Mesenteric fat pad (tissue), 1 donor: ENCODE data around the gene MYBBP1A. TPM values are rescaled to one million over a fixed set of nuclear protein-coding genes. Genes with fewer than 3 reads are reported as not detected.
"Not testable (repeated sequence)": the region's sequence is repeated elsewhere in the genome, so short reads cannot be mapped to it uniquely, and the experiment has no call there.

Experiments
- DNase-seq: peaks from one replicate; pipeline ENCODE4 v3.0.0-alpha.2; 2020; ENCODE audit warnings: low spot score
- long read RNA-seq: library from polyadenylated mRNA; unstranded; transcript quantifications from one replicate; pipeline ENCODE4 v2.0.0, GENCODE V29; 2020
- total RNA-seq: library from RNA; stranded (reverse); fragmentation: NEBNext Ultra II Directional; extraction: Animal tissue kit (Norgen Biotek cat#: 25700); gene quantifications from one replicate; pipeline ENCODE4 v1.2.1, GENCODE V29; 2021
- donor health status: DM: yes; HTN: yes; CAD: no.

MYBBP1A gene, protein sequence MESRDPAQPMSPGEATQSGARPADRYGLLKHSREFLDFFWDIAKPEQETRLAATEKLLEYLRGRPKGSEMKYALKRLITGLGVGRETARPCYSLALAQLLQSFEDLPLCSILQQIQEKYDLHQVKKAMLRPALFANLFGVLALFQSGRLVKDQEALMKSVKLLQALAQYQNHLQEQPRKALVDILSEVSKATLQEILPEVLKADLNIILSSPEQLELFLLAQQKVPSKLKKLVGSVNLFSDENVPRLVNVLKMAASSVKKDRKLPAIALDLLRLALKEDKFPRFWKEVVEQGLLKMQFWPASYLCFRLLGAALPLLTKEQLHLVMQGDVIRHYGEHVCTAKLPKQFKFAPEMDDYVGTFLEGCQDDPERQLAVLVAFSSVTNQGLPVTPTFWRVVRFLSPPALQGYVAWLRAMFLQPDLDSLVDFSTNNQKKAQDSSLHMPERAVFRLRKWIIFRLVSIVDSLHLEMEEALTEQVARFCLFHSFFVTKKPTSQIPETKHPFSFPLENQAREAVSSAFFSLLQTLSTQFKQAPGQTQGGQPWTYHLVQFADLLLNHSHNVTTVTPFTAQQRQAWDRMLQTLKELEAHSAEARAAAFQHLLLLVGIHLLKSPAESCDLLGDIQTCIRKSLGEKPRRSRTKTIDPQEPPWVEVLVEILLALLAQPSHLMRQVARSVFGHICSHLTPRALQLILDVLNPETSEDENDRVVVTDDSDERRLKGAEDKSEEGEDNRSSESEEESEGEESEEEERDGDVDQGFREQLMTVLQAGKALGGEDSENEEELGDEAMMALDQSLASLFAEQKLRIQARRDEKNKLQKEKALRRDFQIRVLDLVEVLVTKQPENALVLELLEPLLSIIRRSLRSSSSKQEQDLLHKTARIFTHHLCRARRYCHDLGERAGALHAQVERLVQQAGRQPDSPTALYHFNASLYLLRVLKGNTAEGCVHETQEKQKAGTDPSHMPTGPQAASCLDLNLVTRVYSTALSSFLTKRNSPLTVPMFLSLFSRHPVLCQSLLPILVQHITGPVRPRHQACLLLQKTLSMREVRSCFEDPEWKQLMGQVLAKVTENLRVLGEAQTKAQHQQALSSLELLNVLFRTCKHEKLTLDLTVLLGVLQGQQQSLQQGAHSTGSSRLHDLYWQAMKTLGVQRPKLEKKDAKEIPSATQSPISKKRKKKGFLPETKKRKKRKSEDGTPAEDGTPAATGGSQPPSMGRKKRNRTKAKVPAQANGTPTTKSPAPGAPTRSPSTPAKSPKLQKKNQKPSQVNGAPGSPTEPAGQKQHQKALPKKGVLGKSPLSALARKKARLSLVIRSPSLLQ (N-terminal part only)
- total RNA-seq, result 54.0 TPM
- long read RNA-seq, partial matches to known transcripts, result 24 of 41 reads
- long read RNA-seq, other reads (novel, unspliced or antisense), result 12 of 41 reads

DNA sequence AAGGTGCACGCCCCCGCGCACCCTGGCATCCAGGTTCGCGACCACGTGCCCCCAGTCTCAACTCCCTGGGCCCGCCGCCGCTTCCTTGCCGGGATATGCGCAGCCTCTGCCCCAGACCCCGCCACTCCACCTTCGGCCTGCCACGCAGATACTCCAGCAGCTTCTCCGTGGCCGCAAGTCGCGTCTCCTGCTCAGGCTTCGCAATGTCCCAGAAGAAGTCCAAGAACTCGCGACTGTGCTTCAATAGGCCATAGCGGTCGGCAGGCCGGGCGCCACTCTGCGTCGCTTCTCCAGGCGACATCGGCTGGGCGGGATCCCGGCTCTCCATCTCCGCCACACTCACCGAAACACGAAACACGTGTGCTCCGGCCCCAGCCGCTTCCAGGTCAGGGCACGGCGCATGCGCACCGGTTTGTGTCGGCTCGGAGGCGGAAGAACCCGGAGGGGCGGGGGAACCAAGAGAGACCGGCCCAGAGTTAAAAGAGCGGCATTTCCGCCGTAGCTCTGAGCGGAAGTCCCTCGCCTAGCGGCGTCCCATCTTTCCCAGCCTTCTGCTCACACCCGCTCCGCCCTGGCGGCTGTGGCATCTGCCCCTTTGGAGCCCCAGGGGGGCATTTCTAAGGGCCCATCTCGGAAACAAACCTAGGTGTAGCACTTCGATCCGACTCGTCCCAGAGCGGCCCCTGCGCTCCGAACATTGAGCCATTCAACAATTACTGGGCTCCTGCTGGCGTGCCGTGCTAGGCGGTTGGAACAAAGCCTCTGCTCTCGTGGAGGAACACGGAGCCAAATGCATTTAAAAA, at the start of gene MYBBP1A:
Gene MYBBP1A (minus strand): TSS at position 388 of the 803 bp plus-strand sequence. CDS start 60 bp downstream, at position 328.
- DNase-seq, result peak; percentile 99

DNA sequence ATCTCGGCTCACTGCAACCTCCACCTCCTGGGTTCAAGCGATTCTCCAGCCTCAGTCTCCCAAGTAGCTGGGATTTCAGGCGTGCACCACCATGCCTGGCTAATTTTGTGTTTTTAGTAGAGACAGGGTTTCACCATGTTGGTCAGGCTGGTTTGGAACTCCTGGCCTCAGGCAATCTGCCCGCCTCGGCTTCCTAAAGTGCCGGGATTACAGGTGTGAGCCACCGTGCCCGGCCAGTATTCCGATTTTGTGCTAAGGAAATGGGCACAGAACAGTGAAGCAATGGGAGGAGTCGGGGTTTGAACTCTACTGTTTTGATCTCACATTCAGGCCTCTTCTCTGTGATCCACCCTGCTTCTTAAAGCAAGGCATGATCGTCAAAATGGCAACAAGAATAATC, 49.6 kb upstream of the MYBBP1A start:
- not testable (repeated sequence) for DNase-seq

DNA sequence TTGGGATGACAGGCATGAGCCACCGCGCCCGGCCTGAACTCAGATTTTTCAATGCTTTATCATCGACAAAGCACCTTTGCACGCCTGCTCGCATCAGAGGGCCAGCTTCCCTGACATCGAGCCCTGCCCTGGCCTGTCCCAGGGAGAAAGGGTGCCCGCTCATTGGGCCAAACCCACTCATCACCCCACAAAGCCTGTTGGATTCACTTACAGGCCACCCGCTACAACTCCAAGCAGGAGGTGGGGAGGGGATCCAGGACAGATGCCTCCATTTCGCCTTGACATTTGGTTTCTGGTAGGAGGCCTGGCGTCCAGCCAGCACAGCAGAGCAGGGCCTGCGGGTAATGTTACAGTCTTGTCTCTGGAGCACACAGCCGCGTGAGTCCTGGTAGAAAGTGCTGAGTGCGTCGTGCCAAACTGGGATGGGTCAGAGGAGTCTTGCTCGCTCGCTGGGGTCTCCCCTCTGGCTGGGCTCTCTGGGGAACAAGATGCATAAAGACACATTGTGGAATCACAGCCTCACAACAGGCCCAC, 49.0 kb upstream of the MYBBP1A start:
- DNase-seq, result no peak

DNA sequence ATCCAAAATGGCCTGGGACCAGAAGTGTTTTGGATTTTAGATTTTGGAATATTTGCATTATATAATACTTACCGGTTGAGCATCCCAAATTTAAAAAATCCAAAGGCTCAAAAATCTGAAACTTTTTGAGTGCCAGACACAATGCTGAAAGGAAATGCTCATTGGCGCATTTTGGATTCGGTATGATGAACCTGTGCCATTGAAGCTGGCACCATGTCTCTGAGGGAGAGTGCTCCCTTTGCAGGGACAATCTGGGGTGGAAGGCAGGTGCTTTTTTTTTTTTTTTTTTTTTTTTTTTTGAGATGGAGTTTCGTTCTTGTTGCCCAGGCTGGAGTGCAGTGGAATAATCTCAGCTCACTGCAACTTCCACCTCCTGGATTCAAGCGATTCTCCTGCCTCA, 46.9 kb upstream of the MYBBP1A start:
- no peak for DNase-seq

DNA sequence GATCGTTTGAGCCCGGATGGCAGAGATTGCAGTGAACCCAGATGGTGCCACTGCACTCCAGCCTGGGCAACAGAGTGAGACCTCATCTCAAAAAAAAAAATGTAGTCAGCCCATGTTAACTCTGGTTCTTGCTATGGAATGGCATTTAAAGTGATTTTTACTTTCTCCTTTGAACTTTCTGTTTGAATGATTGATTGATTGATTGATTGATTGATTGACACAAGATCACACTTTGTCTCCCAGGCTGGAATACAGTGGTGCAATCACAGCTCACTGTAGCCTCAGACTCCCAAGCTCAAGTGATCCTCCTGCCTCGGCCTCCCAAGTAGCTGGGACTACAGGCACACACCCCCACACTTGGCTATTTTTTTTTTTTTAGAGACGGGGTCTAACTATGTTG, 46.1 kb upstream of the MYBBP1A start:
- no peak for DNase-seq

DNA sequence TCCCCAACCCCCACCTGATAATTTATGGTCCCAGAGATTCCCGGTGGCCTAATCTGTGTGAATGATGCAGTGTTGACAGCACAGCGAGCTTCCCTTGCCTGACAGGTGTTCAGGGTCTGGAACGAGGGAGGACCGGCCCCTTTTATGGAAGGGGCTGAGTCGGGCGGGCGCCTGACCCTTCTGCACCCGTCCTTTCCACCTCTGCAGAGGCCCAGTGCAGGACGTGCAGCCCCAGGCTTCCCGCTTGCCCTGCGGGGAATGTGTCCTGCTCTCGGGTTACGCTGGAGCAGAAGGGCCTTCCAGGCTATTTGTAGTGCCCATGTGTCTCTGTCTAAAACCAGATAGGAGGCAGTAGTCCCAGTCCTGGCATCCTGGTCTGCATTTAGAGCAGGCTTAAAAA, 45.4 kb upstream of the MYBBP1A start:
- DNase-seq, result no peak

DNA sequence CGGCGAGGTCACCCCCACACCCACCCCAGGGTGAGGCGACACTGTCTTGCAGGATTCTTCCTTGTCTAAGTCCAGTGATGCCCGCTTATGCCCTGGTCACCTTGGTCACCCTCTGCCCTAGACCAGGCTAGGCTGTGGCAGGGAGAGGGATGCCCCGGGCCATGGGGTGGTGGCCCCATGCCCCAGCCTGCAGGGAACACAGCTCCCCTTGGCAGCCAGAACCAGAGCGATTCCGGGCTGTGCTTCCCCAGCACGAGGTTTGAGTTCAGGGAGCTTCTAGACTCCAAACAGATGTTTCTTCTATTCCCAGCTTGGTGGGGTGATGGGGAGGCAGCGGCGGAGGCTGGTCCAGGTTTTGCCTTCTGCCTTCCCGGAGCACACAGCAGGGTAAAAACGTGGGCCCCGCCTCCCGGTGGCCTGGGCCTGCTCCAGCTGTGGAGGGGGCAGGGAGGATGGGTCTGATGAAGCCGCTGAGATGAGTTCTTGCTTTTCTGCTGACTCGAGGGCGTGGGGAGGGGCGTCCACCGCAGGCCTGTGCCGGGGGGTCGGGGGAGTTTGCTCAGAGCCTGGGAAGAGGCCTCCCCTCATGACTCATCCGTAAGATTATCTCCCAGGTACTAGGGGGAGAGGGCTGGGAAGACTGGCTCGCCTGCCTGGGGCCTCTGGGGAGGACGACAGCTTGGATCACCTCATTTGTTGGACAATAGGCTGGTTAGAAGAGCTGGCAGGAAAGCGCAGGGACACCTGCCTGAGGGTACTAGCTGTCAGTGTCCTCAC, 44.5 kb upstream of the MYBBP1A start:
- no peak for DNase-seq

DNA sequence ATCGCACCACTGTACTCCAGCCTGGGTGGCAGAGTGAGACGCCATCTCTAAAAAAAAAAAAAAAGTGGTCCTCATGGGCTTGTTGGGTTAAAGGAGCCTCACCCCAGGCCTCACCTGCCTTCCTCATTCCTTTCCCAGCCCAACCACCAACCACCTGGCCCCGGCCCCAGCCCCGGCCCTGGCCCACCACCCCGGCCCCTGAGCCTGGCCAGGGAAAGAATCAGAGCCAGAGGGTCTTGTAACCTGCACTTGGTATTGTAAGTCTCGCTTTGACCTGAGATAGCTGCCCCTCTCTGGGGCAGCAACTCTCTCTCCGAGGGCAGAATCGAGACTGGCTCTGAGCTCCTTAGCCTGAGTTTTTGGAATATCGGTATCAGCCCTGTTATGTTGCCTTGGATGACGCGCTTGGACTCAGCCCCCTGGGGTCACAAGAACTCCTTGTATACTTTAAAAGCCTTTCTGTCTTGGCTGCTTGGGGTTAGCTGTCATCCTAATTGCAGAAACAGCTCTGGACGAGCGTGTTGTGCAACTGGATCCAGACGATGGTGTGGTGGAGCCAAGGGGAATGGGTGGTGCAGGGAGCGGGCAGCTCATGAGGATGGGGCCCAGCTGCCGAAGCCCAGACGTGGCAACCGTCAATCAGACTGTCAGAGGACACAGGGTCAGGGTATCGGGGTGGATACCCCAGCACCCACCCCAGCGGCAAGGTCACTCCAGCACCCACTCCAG, 43.8 kb upstream of the MYBBP1A start:
- no peak for DNase-seq

DNA sequence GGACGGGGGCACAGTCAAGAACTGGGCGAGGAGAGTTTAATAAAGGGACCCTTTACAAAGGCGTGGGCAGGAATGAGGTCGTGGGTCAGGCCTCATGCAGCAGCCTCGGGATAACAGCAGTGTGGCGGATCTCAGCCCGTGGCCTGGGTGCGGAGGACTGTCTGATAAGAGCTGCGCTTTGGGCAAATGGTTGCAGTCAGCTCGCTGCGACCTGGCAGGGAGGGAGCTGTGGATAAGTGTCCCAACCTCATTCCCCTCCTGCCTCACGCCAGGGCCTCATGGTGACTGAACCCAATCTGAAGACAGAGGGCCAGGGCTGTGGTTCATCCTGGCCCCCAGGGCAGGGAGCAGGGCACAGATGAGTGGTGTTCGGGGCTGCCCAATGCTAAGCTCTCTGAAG, 42.8 kb upstream of the MYBBP1A start:
- DNase-seq, result no peak

DNA sequence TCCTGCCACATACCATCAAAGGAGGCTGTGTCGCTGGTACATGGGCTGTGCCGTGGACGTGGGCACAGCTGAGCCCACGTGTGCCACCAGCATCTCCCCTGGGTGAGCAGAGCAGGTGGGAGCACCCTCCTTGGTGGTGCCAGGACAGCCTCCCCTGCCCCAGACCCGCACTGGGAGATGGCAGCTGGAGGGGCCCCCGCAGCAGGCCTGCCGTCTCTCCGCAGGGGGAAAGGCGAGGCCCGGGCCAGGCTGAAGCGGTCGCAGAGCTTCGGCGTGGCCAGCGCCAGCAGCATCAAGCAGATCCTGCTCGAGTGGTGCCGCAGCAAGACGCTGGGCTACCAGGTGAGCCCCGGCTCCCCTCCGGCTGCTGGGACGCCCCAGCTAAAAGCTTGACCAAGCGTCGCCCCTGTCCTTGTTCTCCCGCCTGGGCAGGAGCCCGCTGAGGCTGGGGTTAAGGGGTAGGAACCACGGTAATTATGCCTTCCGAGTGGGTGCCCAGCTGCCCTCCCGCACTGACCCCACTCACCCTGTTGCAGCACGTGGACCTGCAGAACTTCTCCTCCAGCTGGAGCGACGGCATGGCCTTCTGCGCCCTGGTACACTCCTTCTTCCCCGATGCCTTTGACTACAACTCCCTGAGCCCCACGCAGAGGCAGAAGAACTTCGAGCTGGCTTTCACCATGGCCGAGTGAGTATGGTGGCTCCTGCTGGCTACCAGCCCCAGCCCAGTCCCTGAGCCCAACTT, 41.6 kb upstream of the MYBBP1A start:
- DNase-seq, result no peak

DNA sequence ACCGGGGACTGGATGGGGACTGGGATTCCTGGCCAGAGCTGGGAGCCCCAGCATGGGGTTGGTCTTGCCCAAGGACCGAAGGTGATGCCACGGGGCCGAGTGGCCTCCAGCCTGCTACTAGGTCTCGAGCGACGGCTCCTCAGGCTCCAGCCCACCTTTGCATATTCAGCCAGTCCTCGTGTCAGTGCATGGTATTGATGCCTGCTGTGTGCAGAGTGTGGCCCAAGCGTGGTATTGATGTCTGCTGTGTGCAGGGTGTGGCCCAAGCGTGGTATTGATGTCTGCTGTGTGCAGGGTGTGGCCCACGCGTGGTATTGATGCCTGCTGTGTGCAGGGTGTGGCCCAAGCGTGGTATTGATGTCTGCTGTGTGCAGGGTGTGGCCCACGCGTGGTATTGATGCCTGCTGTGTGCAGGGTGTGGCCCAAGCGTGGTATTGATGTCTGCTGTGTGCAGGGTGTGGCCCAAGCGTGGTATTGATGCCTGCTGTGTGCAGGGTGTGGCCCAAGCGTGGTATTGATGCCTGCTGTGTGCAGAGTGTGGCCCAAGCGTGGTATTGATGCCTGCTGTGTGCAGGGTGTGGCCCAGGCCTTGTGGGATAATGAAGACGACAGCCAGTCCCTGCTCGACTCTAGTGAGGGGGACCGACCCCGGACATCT, 40.6 kb upstream of the MYBBP1A start:
- not testable (repeated sequence) for DNase-seq

DNA sequence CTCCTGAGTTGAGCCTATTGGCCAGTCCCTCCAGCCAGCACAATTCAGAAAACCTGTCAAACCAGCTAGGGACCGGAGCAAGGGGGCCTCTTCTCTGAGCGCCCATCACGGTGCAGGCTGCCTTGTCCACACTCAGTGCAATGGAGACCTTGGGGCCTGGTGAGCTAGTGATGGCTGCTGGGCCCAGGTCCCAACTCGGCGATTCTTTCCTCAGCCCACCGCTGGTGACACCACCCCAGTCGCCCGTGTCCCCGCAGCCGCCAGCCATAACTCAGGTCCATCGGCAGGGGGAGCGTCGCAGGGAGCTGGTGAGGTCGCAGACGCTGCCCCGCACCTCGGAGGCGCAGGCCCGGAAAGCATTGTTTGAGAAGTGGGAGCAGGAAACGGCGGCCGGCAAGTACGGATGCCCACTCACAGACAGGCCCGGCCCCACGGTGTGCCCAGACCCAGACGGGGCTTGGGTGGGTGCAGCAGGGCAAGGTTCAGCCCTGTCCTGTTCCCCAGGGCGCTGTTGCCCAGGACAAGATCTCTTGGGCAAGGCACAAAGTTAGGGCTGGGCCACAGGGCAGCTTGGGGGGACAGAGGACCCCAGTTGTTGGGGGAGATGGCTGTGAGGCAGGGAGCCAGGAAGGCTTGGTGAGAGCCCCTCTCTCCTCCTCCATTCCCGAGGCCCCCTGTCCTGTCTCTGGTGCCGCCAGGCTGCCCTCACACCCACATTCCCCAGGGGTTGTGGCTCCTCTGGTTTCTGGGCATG, 39.9 kb upstream of the MYBBP1A start:
- DNase-seq, result no peak

DNA sequence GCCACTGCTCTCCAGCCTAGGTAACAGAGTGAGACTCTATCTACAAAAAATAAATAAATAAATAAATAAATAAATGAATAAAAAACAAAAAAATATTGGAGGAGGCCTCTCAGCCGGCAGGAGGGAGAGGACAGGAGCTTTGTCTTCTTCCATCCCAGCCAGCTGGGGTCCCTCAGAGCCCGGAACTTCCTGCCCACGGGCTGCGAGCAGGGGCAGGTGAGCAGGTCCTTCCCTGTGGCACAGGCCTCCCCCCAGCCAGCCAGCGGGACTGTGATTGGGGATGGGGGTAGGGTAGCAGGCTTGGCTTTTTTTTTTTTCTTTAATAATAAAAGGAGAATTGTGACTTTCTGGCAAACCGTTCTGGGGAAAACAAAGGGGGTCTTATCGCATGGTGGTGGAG, 39.2 kb upstream of the MYBBP1A start:
- no peak for DNase-seq

DNA sequence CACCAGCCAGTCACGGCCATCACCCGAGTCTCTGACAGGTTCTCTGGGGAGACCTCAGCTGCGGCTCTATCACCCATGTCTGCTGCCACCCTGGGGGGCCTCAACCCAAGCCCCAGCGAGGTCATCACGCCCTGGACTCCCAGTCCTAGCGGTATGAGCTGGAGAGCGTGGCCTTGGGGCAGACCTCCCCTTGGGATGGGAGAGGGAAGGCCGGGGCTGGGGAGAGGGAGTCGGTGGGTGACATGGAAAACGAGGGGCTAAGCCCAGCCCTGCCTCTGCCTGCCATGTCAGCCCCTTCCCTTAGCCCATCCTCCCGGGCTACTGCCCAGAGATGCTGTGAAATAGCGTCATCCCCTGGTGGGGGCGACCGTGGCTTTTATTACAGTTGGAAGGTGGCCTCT, 37.8 kb upstream of the MYBBP1A start:
- DNase-seq, result no peak

DNA sequence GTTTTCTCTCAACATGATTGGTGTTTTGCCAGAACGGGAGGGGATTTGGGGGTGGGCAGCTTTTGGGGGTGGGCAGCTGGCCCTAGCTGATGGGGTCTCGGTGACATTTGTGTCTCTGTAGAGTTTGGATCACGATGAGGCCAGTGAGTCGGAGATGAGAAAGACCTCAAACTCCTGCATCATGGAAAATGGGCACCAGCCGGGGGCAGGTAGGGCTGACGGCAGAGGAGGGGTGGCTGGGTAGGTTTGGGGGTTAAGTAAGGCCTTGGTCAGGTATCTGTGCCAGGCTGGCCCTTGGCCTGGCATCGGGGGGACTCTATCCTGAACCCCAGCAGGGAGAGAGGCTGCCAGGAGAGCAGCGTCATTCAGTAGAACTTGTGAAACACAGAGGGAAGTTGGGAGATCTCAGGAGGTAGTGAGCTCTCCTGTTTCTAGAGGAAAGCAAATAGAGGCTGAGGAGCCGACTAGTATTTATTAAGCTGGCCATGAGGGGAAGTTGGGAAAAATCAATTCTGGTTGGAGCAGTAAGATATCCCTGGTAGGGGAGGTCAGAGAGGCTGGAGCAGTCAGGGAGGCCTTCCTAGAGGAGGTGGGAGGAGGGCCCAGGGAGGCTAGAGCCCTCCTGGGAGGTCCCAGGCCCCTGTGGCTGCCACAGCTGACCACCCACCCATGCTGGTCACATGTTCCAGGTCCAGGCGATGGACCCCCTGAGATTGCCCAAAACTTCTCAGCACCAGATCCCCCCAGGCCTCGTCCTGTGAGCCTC, 37.2 kb upstream of the MYBBP1A start:
- DNase-seq, result no peak

DNA sequence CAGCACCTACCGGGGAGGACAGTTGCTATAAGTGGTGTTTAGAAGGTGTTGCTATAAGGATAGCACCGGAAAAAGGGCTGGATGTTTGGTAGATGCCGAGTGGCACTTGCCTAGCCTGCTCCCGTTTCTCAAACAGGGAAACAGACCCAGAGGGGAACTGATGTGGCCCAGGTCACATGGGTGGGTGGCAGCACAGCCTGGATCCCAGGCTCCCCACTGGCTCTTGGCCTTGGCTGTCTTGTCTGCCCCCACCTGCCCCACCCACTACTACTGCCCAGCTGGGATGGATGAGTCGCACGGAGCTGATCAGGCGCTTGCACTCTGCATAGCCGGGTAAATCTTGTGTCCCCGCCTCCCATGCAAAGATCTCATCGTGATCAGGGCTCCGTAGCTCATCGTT, 36.3 kb upstream of the MYBBP1A start:
- no peak for DNase-seq
